Embryonic facial prominence (tissue), 1 donor: ENCODE results near the gene SUDS3.
A peak's percentile ranks its signal among the peaks of the same experiment; 100 is the strongest.
"Not testable (repeated sequence)": the region's sequence is repeated elsewhere in the genome, so short reads cannot be mapped to it uniquely, and the experiment has no call there.

Experiments
- DNase-seq: peaks from one replicate; pipeline ENCODE4 v3.0.0-alpha.2; 2016; ENCODE audit errors: extremely low spot score

Gene SUDS3

GRCh38 chr12:118376089-118377020 is at the start of gene SUDS3:
Gene SUDS3, plus strand, starts transcription at chr12:118376555. Its CDS starts 137 bp downstream, at chr12:118376692.
- DNase-seq, result peak; percentile 82

- no peak for DNase-seq
These were observed 49.4 kb upstream of the SUDS3 start for GRCh38 chr12:118326991-118327390.

- no peak for DNase-seq
These were observed 49.0 kb upstream of the SUDS3 start for GRCh38 chr12:118327391-118327790.

GRCh38 chr12:118328486-118329330 is 47.6 kb upstream of the SUDS3 start:
- DNase-seq, result no peak

- DNase-seq, result no peak
These were observed 45.8 kb upstream of the SUDS3 start for GRCh38 chr12:118330421-118331018.

GRCh38 chr12:118332511-118332910 is 43.8 kb upstream of the SUDS3 start:
- no peak for DNase-seq

- DNase-seq, result no peak
These were observed 42.1 kb upstream of the SUDS3 start for GRCh38 chr12:118334241-118334640.

GRCh38 chr12:118334939-118335567 is 41.3 kb upstream of the SUDS3 start:
- DNase-seq, result no peak

GRCh38 chr12:118336123-118336522 is 40.2 kb upstream of the SUDS3 start:
- DNase-seq, result no peak

- no peak for DNase-seq
These were observed 39.0 kb upstream of the SUDS3 start for GRCh38 chr12:118337194-118337838.

- no peak for DNase-seq
These were observed 34.3 kb upstream of the SUDS3 start for GRCh38 chr12:118342090-118342489.

GRCh38 chr12:118344829-118345228 is 31.5 kb upstream of the SUDS3 start:
- DNase-seq, result no peak

- DNase-seq, result no peak
These were observed 31.0 kb upstream of the SUDS3 start for GRCh38 chr12:118345355-118345754.

GRCh38 chr12:118346895-118347294 is 29.5 kb upstream of the SUDS3 start:
- no peak for DNase-seq

GRCh38 chr12:118347916-118348315 is 28.4 kb upstream of the SUDS3 start:
- DNase-seq, result no peak

- DNase-seq, result no peak
These were observed 25.3 kb upstream of the SUDS3 start for GRCh38 chr12:118350908-118351559.

- DNase-seq, result no peak
These were observed 22.6 kb upstream of the SUDS3 start for GRCh38 chr12:118353721-118354120.

- DNase-seq, result not testable (repeated sequence)
These were observed 21.9 kb upstream of the SUDS3 start for GRCh38 chr12:118354503-118354902.

- no peak for DNase-seq
These were observed 21.5 kb upstream of the SUDS3 start for GRCh38 chr12:118354903-118355302.

- no peak for DNase-seq
These were observed 20.5 kb upstream of the SUDS3 start for GRCh38 chr12:118355843-118356242.

- peak; percentile 53 for DNase-seq
These were observed 19.5 kb upstream of the SUDS3 start for GRCh38 chr12:118356809-118357256.
